Fibroblast of villous mesenchyme (primary cell): ENCODE measurements around the gene PACS2. TPM values are rescaled to one million over a fixed set of nuclear protein-coding genes. Genes with fewer than 3 reads are reported as not detected.

Experiments
- DNase-seq: peaks from one replicate; pipeline ENCODE4 v3.0.0-alpha.2; 2010; ENCODE audit warnings: low read depth
- H3K4me3 ChIP-seq: 2 replicates; pipeline ENCODE4 v1.5.1; 2011; ENCODE audit warnings: low read depth, mild to moderate bottlenecking, low read length
- total RNA-seq: library from RNA; depleted of rRNA; stranded (reverse); fragments of >200 nt; gene quantifications from 2 replicates; pipeline ENCODE4 v1.2.3, GENCODE V29; 2012
- TF ChIP-seq, protein P1 (sequence below): IDR thresholded peaks from 2 replicates; pipeline ENCODE4 v1.5.1; 2012; ENCODE audit warnings: low read depth, mild to moderate bottlenecking, low read length; ENCODE audit not compliant: insufficient read depth

The PACS2 gene
- total RNA-seq, 1 donor = 35.0 TPM

DNA sequence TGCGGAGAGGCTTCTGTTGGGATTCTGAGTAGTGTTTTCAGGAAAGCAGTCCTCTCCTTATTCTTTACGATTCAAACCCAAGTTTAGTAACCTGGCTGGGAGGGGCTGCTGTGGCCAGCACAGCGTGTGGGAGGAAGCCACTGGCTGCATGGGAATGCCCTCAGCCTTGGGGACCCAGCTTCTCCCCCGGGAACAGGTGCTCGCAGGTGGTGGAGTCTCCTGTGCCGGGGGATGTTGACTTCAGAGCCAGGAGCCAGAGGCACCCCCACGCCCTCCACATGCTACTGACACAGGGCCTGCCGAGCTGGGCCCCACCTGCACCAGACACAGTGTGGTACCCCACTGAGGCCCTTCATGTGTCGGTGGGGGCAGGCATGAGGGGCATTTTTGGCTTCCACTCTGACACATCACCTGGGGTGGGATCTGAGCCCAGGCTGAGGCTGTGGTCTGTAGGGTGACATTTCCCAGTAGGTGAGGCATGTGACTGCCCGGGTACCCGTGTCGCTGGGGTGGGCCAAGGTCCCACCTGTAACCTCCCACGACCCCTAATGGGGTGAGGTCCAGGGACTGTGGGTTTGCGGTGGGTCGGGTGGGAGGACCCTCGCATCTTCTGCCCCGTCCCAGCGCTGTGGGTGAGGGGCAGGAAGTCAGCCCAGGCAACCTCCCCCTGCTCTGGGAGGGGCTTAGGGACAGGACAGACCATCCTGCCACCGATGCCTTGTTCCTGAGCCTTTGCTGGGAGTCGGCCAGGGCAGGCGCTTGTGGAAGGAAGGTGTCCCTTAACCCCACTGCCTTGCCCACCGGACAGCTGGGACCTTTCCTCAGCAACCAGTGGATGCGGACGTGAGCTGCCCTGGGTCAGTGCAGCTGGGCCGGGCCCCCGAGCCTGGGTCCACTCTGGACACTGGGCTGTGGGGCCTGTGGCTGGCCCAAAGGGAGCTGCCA is 131.6 kb downstream of the PACS2 start:
- TF ChIP-seq, protein P1, sequence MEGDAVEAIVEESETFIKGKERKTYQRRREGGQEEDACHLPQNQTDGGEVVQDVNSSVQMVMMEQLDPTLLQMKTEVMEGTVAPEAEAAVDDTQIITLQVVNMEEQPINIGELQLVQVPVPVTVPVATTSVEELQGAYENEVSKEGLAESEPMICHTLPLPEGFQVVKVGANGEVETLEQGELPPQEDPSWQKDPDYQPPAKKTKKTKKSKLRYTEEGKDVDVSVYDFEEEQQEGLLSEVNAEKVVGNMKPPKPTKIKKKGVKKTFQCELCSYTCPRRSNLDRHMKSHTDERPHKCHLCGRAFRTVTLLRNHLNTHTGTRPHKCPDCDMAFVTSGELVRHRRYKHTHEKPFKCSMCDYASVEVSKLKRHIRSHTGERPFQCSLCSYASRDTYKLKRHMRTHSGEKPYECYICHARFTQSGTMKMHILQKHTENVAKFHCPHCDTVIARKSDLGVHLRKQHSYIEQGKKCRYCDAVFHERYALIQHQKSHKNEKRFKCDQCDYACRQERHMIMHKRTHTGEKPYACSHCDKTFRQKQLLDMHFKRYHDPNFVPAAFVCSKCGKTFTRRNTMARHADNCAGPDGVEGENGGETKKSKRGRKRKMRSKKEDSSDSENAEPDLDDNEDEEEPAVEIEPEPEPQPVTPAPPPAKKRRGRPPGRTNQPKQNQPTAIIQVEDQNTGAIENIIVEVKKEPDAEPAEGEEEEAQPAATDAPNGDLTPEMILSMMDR = no peak
- DNase-seq = no peak
- H3K4me3 ChIP-seq = no peak overlapping the region

DNA sequence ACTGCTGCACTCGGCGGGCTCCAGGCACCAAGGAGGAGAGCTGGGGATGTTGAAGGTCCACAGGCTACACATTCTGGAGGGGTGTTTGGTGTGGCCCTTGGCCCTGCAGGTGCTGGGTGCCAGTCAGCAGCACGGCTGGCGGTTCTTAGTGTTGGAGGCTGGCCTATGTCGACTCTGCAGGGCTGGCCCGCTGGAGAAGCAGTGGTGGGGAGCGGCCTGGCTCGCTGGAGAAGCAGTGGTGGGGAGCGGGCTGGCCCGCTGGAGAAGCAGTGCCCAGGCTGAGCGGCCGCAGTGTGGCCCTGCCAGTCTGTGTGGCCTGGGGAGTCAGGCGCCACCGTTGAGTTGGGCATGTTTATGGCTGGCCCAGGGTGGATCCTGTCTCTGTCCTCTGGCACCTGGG is 132.4 kb downstream of the PACS2 start:
- DNase-seq = no peak
- H3K4me3 ChIP-seq = no peak overlapping the region
- TF ChIP-seq, protein P1 = no peak

Other genes with a start within 250 kb of the PACS2 start
- gene GPR132, start 249.3 kb upstream of the PACS2 start, total RNA-seq = under 0.01 TPM in 1 of 2 replicates, not detected in the other
- gene JAG2, start 146.0 kb upstream of the PACS2 start, total RNA-seq = 0.86 and 1.9 TPM in 2 replicates
- gene NUDT14, start 133.4 kb upstream of the PACS2 start, total RNA-seq = 17.7 and 20.0 TPM in 2 replicates
- 42.7 and 52.8 TPM in 2 replicates for gene BTBD6, start 66.2 kb upstream of the PACS2 start, total RNA-seq
- gene BRF1, start 13.7 kb upstream of the PACS2 start, total RNA-seq = 32.8 and 41.2 TPM in 2 replicates
- under 0.01 and 0.32 TPM in 2 replicates for gene TEX22, start 83.8 kb downstream of the PACS2 start, total RNA-seq
- 38.0 and 52.7 TPM in 2 replicates for gene MTA1, start 105.1 kb downstream of the PACS2 start, total RNA-seq
- 8.6 and 18.0 TPM in 2 replicates for gene CRIP2, start 160.1 kb downstream of the PACS2 start, total RNA-seq
- gene CRIP1, start 172.1 kb downstream of the PACS2 start, total RNA-seq = 1.3 and 2.6 TPM in 2 replicates
- gene TEDC1, start 176.5 kb downstream of the PACS2 start, total RNA-seq = 7.3 and 8.4 TPM in 2 replicates
- 2.9 and 5.2 TPM in 2 replicates for gene TMEM121, start 211.8 kb downstream of the PACS2 start, total RNA-seq